ENCODE measurements around the gene TOB1. TPM values are rescaled to one million over a fixed set of nuclear protein-coding genes. Genes with fewer than 3 reads are reported as not detected.

The TOB1 gene
- total and polyA plus RNA-seq, 2 donors (not counting 1 experiment from before 2014, with no cell fraction given), result 22.0 to 40.5 TPM

GRCh38 chr17:50833510-50834428 is 32.4 kb downstream of the TOB1 start:
- DNase-seq (ENCODE audit: low read depth in 2 of 2), result no peak
- Histone ChIP-seq H2AFZ (ENCODE audit: low read length) (no peak overlapping the region), H3K4me1 (ENCODE audit: control insufficient read depth, extremely low read depth, insufficient read depth, low read length) (peaks cover 4% of the 10 kb centered on the region), H4K20me1 (ENCODE audit: control insufficient read depth, extremely low read depth, insufficient read depth, low read length) (no peaks in the 10 kb centered on the region), H3K36me3 (ENCODE audit: control insufficient read depth, insufficient read depth, low read length) (no peaks in the 10 kb centered on the region), H3K4me2 (ENCODE audit: extremely low read depth, insufficient read depth, low read length) (no peak overlapping the region), H3K27ac (ENCODE audit: insufficient read depth, low read length) (no peak overlapping the region), H3K79me2 (ENCODE audit: control insufficient read depth, insufficient read depth, low read length) (no peaks in the 10 kb centered on the region), H3K27me3 (ENCODE audit: control insufficient read depth, insufficient read depth, low read length) (no peaks in the 10 kb centered on the region), H3K9me3 (ENCODE audit: control insufficient read depth, insufficient read depth, low read depth, low read length) (no peaks in the 10 kb centered on the region), H3K9ac (ENCODE audit: insufficient read depth, low read length) (no peak overlapping the region), H3K4me3 (replicated peaks in 1 of 4; ENCODE audit: control extremely low read depth in 1 of 4, insufficient read depth in 1 of 4, low read depth in 3 of 4, low read length in 4 of 4) (no peak overlapping the region)
- TF ChIP-seq, protein P1, sequence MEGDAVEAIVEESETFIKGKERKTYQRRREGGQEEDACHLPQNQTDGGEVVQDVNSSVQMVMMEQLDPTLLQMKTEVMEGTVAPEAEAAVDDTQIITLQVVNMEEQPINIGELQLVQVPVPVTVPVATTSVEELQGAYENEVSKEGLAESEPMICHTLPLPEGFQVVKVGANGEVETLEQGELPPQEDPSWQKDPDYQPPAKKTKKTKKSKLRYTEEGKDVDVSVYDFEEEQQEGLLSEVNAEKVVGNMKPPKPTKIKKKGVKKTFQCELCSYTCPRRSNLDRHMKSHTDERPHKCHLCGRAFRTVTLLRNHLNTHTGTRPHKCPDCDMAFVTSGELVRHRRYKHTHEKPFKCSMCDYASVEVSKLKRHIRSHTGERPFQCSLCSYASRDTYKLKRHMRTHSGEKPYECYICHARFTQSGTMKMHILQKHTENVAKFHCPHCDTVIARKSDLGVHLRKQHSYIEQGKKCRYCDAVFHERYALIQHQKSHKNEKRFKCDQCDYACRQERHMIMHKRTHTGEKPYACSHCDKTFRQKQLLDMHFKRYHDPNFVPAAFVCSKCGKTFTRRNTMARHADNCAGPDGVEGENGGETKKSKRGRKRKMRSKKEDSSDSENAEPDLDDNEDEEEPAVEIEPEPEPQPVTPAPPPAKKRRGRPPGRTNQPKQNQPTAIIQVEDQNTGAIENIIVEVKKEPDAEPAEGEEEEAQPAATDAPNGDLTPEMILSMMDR (conservative IDR thresholded peaks at IDR 0.05 in 1 of 2, IDR thresholded peaks at IDR 0.05 in 1 of 2; ENCODE audit: low read depth in 1 of 2, low read length in 2 of 2), result no peak
- no peak for TF ChIP-seq EZH2 (IDR thresholded peaks at IDR 0.05; ENCODE audit: low read length, missing control alignments)

- no peak overlapping the region for H2AFZ ChIP-seq (ENCODE audit: low read length)
- no peak overlapping the region for H3K27ac ChIP-seq (ENCODE audit: insufficient read depth, low read length)
- H3K4me1 ChIP-seq (ENCODE audit: control insufficient read depth, extremely low read depth, insufficient read depth, low read length), result peaks cover 4% of the 10 kb centered on the region
- no peak overlapping the region for H3K4me3 ChIP-seq (replicated peaks in 1 of 4; ENCODE audit: control extremely low read depth in 1 of 4, insufficient read depth in 1 of 4, low read depth in 3 of 4, low read length in 4 of 4)
- no peak overlapping the region for H3K9ac ChIP-seq (ENCODE audit: insufficient read depth, low read length)
- no peak overlapping the region for H3K4me2 ChIP-seq (ENCODE audit: extremely low read depth, insufficient read depth, low read length)
- TF ChIP-seq, protein P1 (conservative IDR thresholded peaks at IDR 0.05 in 1 of 2, IDR thresholded peaks at IDR 0.05 in 1 of 2; ENCODE audit: low read depth in 1 of 2, low read length in 2 of 2), result no peak
- TF ChIP-seq EZH2 (IDR thresholded peaks at IDR 0.05; ENCODE audit: low read length, missing control alignments), result no peak
- no peaks in the 10 kb centered on the region for H4K20me1 ChIP-seq (ENCODE audit: control insufficient read depth, extremely low read depth, insufficient read depth, low read length)
- no peaks in the 10 kb centered on the region for H3K36me3 ChIP-seq (ENCODE audit: control insufficient read depth, insufficient read depth, low read length)
- H3K79me2 ChIP-seq (ENCODE audit: control insufficient read depth, insufficient read depth, low read length), result no peaks in the 10 kb centered on the region
- no peaks in the 10 kb centered on the region for H3K9me3 ChIP-seq (ENCODE audit: control insufficient read depth, insufficient read depth, low read depth, low read length)
- no peak for DNase-seq (ENCODE audit: low read depth in 2 of 2)
- H3K27me3 ChIP-seq (ENCODE audit: control insufficient read depth, insufficient read depth, low read length), result no peaks in the 10 kb centered on the region
Observed at GRCh38 chr17:50832864-50833381, 33.2 kb downstream of the TOB1 start.

DNA sequence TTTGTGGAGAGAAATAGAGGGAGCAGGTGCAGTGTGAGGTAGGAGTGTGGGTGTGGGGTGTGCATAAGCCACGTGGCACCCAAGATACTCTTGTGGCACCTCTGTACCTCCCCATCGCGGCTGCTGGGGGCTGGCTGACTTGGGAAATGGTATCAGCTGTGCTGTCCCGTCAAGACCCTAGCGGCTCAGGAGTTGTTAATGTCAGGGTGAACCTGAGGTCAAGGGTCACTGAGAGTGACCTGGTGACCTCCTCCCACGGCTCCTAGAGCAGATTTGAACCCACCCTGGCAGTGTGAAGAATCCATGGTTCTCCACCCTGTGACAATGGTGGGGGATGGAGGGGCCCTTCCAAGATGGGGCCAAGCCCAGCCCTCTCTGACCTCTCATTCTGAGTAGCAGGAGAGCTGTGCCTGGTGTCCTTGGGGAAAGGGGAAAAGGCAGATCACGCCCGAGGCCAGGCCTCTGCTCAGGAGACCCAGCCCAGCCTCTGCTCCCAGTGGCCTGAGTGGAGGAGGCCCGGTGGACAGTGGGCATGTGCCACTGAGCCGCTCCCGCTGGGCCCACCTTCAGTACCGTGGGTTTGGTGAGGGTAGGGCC is 33.8 kb downstream of the TOB1 start:
- Histone ChIP-seq H3K4me3 (replicated peaks in 1 of 4; ENCODE audit: control extremely low read depth in 1 of 4, insufficient read depth in 1 of 4, low read depth in 3 of 4, low read length in 4 of 4) (no peak overlapping the region), H2AFZ (ENCODE audit: low read length) (no peak overlapping the region), H3K4me1 (ENCODE audit: control insufficient read depth, extremely low read depth, insufficient read depth, low read length) (peaks cover 4% of the 10 kb centered on the region), H3K36me3 (ENCODE audit: control insufficient read depth, insufficient read depth, low read length) (no peaks in the 10 kb centered on the region), H3K27me3 (ENCODE audit: control insufficient read depth, insufficient read depth, low read length) (peaks cover 4% of the 10 kb centered on the region), H3K27ac (ENCODE audit: insufficient read depth, low read length) (no peak overlapping the region), H3K79me2 (ENCODE audit: control insufficient read depth, insufficient read depth, low read length) (no peaks in the 10 kb centered on the region), H3K4me2 (ENCODE audit: extremely low read depth, insufficient read depth, low read length) (no peak overlapping the region), H3K9ac (ENCODE audit: insufficient read depth, low read length) (no peak overlapping the region), H3K9me3 (ENCODE audit: control insufficient read depth, insufficient read depth, low read depth, low read length) (no peaks in the 10 kb centered on the region), H4K20me1 (ENCODE audit: control insufficient read depth, extremely low read depth, insufficient read depth, low read length) (no peaks in the 10 kb centered on the region)
- DNase-seq (ENCODE audit: low read depth in 2 of 2), result no peak
- TF ChIP-seq, protein P1 (conservative IDR thresholded peaks at IDR 0.05 in 1 of 2, IDR thresholded peaks at IDR 0.05 in 1 of 2; ENCODE audit: low read depth in 1 of 2, low read length in 2 of 2), result no peak

All from fibroblast of lung (primary cell).